ENCODE results near the gene TSPAN18.

Gene TSPAN18

GRCh38 chr11:44797051-44797450, 70.3 kb downstream of the TSPAN18 start:
- no peak for DNase-seq (ENCODE audit: low read depth)

GRCh38 chr11:44797886-44798606, 71.3 kb downstream of the TSPAN18 start:
- DNase-seq (ENCODE audit: low read depth): no peak

DNA sequence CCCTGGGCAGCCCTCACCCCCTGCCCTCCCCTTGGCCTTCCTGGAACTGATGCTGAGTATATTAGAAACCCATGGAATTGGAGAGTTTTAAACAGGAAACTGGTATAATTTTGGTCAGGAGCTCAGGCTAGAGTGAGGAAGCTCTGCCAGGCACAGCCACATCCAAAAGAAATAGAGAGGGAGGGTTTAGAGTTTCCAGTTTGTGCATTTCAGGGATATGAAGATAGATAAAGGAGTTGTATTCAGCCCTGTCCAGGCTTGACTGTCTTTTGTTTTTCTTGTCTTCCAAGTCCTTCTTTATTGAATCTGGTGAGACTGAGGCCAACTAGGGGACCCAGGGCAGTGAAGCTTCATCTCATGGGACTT, 71.8 kb downstream of the TSPAN18 start:
- DNase-seq (ENCODE audit: low read depth): no peak

- DNase-seq (ENCODE audit: low read depth): no peak
Measured at GRCh38 chr11:44799012-44799411, 72.2 kb downstream of the TSPAN18 start.

DNA sequence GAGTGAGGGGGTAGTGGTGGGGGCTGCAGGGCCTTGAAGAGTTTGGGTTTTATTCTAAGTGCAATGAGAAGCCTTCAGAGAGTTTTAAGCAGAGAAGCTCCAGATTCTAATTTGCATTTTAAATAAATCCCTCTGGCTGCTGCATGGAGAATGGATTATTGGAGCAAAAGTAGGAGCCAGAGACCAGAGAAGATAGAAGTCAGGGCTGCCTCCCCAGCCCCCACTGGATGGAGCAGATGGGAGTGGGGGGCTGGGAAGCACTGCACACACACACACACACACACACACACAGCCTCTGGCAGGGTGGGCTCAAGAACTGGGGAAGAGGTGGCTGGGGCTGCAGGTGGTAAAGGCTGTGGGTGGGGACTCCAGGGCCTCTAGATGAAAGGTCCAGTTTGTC, 75.6 kb downstream of the TSPAN18 start:
- DNase-seq (ENCODE audit: low read depth): no peak

- DNase-seq (ENCODE audit: low read depth): no peak
Measured at GRCh38 chr11:44803009-44803408, 76.2 kb downstream of the TSPAN18 start.

DNA sequence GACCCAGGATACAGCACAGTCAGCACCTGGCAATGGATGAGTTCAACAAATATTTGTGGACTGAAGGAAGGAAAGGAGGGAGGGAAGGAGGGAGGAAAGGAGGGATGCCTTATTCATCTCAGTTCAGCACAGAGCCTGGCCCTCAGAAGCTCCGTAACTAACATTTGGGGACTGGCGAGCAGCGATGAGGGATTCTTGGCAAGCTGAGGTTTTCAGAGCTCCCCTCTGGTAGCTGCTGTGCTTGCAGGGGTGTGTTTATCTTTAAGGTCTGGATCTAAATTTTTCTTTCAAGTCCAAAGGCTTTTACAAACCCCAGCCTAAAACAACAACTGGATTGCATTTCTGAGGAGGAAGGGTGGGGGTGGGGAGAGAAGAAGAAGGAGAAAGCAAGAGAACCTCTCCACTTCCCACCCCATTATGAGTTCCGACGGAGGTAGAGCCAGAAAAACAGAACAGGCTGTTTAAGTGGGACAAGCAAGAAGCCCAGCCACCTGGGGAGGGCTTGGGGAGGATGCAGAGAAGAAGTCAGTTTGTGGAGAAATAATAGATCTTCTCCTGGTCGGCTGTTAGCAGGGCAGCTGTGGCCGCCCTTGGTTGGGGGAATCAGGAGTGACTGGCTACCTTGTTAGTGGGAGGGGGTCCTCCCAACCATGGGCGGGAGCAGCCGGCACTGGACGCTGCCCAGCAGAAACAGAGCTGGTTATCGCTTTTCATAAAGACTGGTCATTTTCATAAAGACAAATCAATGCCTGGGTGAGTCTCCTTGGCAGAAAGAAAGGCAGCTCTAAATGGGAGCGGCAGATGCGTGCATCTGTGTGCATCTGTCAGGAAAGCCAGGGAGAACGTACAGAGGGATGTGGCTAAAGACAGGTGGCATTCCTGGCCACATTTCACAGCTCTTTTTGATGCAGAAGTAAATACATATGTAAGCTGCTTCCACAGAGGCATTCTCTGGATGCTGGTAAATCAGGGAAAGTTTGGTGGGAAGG, 78.0 kb downstream of the TSPAN18 start:
- no peak for DNase-seq (ENCODE audit: low read depth)

- DNase-seq (ENCODE audit: low read depth): no peak
Measured at GRCh38 chr11:44805596-44805995, 78.8 kb downstream of the TSPAN18 start.

- no peak for DNase-seq (ENCODE audit: low read depth)
Measured at GRCh38 chr11:44808053-44808753, 81.4 kb downstream of the TSPAN18 start.

DNA sequence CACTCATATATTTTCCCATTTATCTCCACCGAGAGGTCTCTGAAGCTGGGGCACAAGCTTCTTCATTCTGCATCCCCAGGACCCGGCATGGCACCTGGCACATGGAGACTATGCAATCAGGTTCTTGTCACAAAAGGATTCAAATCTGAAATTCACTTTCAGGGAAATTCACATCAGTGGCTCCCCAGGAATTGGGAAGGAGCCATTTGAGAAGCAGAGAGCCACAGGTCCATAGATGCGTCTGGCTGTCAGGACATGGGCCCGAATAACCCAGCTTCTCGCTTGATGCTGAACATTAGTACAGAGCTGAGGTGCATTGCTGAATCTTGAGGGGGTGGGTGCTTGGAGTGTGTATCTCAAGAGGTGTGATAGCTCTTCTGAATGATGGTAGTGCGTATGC, 82.5 kb downstream of the TSPAN18 start:
- no peak for DNase-seq (ENCODE audit: low read depth)

DNA sequence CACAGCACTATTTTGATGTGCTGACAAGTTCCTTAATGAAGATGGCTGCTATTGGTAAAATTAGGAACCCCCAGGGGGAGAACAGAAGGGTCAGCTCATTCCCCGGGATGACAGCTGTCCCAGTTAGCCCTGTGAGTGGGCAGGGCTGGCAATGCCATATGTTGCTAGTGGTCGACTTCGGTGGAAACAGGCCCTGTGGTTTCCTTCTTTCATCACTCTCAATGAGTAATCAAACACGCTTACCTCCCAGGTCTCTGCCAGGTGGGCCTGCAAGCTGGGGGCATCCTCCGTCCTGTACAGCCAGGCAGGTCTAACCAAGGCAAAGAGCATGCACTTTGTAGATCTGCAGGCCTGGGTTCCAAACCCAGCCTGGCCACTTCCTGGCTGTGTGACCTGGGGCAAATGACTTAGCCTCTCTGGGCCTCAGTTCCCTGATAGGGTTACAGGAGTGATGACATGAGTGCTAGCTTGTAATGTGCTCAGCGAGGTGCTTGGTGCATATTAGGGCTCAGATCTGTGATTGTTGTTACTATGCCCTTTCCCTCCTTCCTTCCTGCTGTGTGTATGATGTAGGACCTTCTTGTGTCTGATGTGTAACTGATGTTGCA, 85.2 kb downstream of the TSPAN18 start:
- DNase-seq (ENCODE audit: low read depth): no peak

- no peak for DNase-seq (ENCODE audit: low read depth)
Measured at GRCh38 chr11:44812971-44813370, 86.2 kb downstream of the TSPAN18 start.

GRCh38 chr11:44813401-44813800, 86.6 kb downstream of the TSPAN18 start:
- DNase-seq (ENCODE audit: low read depth): no peak

- peak; percentile 20 for DNase-seq (ENCODE audit: low read depth)
Measured at GRCh38 chr11:44814881-44815592, 88.3 kb downstream of the TSPAN18 start.

- DNase-seq (ENCODE audit: low read depth): no peak
Measured at GRCh38 chr11:44815917-44816456, 89.2 kb downstream of the TSPAN18 start.

DNA sequence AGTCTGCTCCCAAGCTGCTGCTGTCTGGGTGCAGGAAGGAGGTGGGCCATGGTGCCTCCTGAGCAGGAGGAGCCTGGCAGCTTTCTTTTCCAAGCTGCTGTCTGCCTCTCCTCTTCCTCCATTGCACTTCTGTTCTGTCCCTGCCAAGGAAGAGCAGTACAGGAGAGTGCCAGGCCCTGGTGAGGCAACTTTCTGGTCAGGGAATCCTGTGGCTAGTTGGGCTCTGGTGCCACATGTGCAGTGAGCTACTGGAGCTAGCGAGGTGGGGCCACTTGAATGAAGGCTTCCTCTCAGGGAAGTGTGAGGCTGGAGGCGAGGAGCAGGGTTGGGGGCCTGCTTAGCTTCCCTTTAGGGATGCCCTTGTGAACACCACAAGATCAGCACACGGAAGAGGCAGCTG, 90.0 kb downstream of the TSPAN18 start:
- DNase-seq (ENCODE audit: low read depth): no peak

GRCh38 chr11:44817207-44817949, 90.6 kb downstream of the TSPAN18 start:
- DNase-seq (ENCODE audit: low read depth): no peak

GRCh38 chr11:44818110-44818509, 91.3 kb downstream of the TSPAN18 start:
- DNase-seq (ENCODE audit: low read depth): no peak

GRCh38 chr11:44819346-44819745, 92.6 kb downstream of the TSPAN18 start:
- DNase-seq (ENCODE audit: low read depth): no peak

DNA sequence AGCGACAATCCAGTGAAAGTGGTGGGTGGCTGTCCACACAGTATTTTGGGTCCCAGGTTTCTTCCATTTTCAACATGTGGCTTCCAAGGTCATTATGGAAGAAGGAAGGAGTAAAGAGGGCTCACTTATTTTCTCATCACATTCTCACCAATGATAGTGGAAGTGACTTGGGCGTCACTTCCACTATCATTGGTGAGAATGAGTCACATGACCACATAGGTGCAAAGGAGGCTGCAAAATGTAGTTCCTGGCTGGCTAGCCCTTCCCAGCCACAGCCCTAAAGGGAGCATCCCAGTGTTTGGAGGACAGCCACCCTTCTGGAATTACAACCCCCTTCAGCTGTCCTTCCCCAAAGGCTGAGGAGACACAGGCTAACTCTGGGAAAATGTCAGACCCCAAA, 95.6 kb downstream of the TSPAN18 start:
- no peak for DNase-seq (ENCODE audit: low read depth)

- DNase-seq (ENCODE audit: low read depth): no peak
Measured at GRCh38 chr11:44823006-44823405, 96.2 kb downstream of the TSPAN18 start.
